Calu3 (cell line): ENCODE data around the gene STOX2. TPM values are rescaled to one million over a fixed set of nuclear protein-coding genes. Genes with fewer than 3 reads are reported as not detected.
A peak's percentile ranks its signal among the peaks of the same experiment; 100 is the strongest.

Experiments
- BruUV-seq: library from RNA; stranded (reverse); fragments of 400-500 nt; replicated peaks from 2 replicates; lab custom pipeline; 2021; lab: Mats Ljungman, UMichigan
- CTCF ChIA-PET: fragments of 300-600 bp; sonication (Branson Sonifier 250); formaldehyde crosslinking; loops from one replicate; lab custom pipeline; 2022; ENCODE audit warnings: antibody characterized with exemption; lab: Charles Lee
- DNase-seq: peaks from one replicate; pipeline ENCODE4 v3.0.0; 2022
- H3K27ac Mint-ChIP-seq: one replicate; pipeline ENCODE4 v1.8.0; 2022; ENCODE audit warnings: mixed read lengths; ENCODE audit not compliant: unreplicated experiment
- H3K27me3 Mint-ChIP-seq: one replicate; pipeline ENCODE4 v1.8.0; 2022; ENCODE audit warnings: mixed read lengths; ENCODE audit not compliant: unreplicated experiment
- H3K36me3 Mint-ChIP-seq: one replicate; pipeline ENCODE4 v1.8.0; 2022; ENCODE audit warnings: mild to moderate bottlenecking, moderate library complexity, mixed read lengths; ENCODE audit not compliant: insufficient read depth, unreplicated experiment
- H3K4me1 Mint-ChIP-seq: one replicate; pipeline ENCODE4 v1.8.0; 2022; ENCODE audit warnings: mild to moderate bottlenecking, low read depth, mixed read lengths; ENCODE audit not compliant: unreplicated experiment
- H3K4me3 Mint-ChIP-seq: one replicate; pipeline ENCODE4 v1.8.0; 2022; ENCODE audit warnings: mild to moderate bottlenecking, low read depth, moderate library complexity, mixed read lengths; ENCODE audit not compliant: unreplicated experiment
- H3K9me3 Mint-ChIP-seq: one replicate; pipeline ENCODE4 v1.8.0; 2022; ENCODE audit warnings: low read depth, mixed read lengths; ENCODE audit not compliant: unreplicated experiment
- intact Hi-C: fragments of 100-400 bp; cut with micrococcal nuclease; formaldehyde crosslinking; loops from one replicate; pipeline ENCODE4 v1.10.0; 2022; ENCODE audit not compliant: unreplicated experiment
- total RNA-seq: library from RNA; stranded (reverse); gene quantifications from 2 replicates; pipeline ENCODE4 v1.2.3, GENCODE V29; 2022
- TF ChIP-seq, protein P1 (sequence below): fragments of 200-600 bp; IDR thresholded peaks from one replicate; pipeline ENCODE4 v1.8.0; 2022; ENCODE audit warnings: antibody characterized with exemption; ENCODE audit not compliant: unreplicated experiment

STOX2 gene
- total RNA-seq, 1 experiment from 2014 or later = 10.0 TPM

DNA sequence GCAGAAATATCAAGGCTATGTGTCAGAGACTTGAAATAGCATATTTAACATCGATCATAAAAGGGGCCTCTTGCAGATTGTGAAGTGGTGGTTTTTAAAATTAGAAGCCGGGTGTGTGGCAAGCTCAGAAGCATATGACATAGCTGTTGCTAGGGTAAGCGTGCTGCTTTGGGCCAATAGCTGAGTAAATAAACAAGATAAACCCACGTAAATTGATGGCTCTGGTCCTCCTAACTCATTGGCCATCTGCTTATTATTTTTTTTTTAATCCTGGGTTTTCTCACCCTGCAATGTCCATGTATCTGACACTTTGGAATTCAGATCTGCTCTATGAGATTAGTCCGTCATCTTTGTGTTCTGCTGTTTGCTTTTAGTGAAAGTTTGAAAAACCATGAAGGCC, 32.6 kb upstream of the STOX2 start:
- no peak overlapping the region for H3K27ac Mint-ChIP-seq
- CTCF ChIA-PET = no interaction called here

DNA sequence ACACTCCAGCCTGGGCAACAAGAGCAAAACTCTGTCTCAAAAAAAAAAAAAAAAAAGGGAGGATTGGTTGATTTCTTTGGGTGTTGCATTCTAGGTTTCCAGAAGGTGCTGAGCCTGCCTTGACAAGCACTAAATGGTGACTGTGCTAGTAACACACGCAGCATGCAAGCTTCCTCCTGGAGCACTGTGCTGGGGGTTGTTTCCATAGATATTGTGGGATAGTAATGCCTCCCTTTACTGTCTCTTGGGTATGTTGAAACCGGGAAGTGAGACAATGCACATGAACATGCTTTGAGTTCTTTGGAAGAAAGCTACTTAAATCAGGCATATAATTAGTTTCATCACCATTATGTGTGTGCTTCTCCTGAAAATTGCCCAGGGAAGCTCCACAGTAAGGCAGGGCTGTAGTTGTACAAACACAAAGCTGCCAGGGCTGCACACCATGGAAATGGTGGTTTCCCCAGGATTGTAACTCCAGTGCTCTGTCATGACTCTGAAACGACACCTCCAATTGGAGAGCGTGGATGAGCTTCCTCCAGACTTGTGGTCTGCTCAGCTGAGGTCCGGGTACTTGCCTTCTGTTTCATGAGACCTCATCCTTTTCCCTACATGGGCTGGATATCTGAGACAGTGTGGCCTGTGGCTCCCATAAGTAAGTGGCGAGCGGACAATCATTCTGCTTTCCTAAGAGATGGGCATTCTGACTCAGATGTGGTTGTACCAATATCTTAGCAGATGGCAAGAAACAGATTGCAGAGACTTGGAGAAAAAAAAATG, 31.5 kb upstream of the STOX2 start:
- intact Hi-C loops = no loop called here
- H3K4me1 Mint-ChIP-seq = peaks cover 13% of the 10 kb centered on the region
- H3K36me3 Mint-ChIP-seq = peaks cover 6% of the 10 kb centered on the region
- CTCF ChIA-PET = no interaction called here
- H3K27ac Mint-ChIP-seq = no peak overlapping the region
- H3K4me3 Mint-ChIP-seq = no peak overlapping the region
- DNase-seq = no peak
- TF ChIP-seq, protein P1, sequence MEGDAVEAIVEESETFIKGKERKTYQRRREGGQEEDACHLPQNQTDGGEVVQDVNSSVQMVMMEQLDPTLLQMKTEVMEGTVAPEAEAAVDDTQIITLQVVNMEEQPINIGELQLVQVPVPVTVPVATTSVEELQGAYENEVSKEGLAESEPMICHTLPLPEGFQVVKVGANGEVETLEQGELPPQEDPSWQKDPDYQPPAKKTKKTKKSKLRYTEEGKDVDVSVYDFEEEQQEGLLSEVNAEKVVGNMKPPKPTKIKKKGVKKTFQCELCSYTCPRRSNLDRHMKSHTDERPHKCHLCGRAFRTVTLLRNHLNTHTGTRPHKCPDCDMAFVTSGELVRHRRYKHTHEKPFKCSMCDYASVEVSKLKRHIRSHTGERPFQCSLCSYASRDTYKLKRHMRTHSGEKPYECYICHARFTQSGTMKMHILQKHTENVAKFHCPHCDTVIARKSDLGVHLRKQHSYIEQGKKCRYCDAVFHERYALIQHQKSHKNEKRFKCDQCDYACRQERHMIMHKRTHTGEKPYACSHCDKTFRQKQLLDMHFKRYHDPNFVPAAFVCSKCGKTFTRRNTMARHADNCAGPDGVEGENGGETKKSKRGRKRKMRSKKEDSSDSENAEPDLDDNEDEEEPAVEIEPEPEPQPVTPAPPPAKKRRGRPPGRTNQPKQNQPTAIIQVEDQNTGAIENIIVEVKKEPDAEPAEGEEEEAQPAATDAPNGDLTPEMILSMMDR = no peak
- H3K9me3 Mint-ChIP-seq = no peaks in the 10 kb centered on the region
- no TSS peak for BruUV-seq
- no peaks in the 10 kb centered on the region for H3K27me3 Mint-ChIP-seq

More for the DNA sequence above, 32.6 kb upstream of the STOX2 start:
- TF ChIP-seq, protein P1 = no peak
- intact Hi-C loops = no loop called here
- Mint-ChIP-seq H3K4me3 (no peak overlapping the region), H3K27me3 (no peaks in the 10 kb centered on the region), H3K4me1 (peaks cover 13% of the 10 kb centered on the region), H3K36me3 (peaks cover 6% of the 10 kb centered on the region), H3K9me3 (no peaks in the 10 kb centered on the region)
- BruUV-seq = no TSS peak
- no peak for DNase-seq

DNA sequence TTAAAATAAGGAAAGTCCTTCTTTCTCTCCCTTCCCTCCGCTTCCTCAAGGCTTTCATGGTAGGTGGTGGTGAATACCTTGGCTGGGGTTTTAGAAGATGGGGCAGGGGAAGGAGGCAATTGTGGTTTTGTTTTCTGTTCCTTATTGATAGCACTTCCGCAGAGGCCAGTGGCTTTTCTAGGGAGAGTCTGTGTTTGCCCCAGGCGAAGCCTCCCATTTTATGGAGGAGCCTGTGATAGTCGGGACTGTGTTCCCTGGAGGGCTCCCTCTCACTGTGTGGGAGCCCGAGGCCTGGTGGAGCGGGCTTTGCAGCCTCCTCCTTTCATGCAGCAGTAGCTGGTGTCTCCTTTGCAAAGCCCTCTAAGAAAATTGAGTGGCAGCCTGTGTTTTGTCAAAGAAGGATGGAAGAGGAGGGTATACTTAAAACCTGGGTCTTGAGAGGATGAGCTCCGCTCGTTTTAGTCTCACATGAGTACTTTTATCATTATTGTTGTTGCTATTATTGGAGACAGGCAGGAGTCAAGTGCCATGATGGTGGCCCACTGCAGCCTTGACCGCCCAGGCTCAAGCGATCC, 29.8 kb upstream of the STOX2 start:
- DNase-seq = no peak
- CTCF ChIA-PET = interaction anchor here (0.7 kb wide), 1 partner anchor 89 kb away, joined by 3 read pairs; no protein-coding TSS in a partner anchor
- intact Hi-C loops = no loop called here
- H3K27me3 Mint-ChIP-seq = no peaks in the 10 kb centered on the region
- H3K4me1 Mint-ChIP-seq = peaks cover 13% of the 10 kb centered on the region
- H3K9me3 Mint-ChIP-seq = no peaks in the 10 kb centered on the region
- BruUV-seq = no TSS peak
- TF ChIP-seq, protein P1 = no peak
- peaks cover 6% of the 10 kb centered on the region for H3K36me3 Mint-ChIP-seq
- H3K4me3 Mint-ChIP-seq = no peak overlapping the region
- no peak overlapping the region for H3K27ac Mint-ChIP-seq

DNA sequence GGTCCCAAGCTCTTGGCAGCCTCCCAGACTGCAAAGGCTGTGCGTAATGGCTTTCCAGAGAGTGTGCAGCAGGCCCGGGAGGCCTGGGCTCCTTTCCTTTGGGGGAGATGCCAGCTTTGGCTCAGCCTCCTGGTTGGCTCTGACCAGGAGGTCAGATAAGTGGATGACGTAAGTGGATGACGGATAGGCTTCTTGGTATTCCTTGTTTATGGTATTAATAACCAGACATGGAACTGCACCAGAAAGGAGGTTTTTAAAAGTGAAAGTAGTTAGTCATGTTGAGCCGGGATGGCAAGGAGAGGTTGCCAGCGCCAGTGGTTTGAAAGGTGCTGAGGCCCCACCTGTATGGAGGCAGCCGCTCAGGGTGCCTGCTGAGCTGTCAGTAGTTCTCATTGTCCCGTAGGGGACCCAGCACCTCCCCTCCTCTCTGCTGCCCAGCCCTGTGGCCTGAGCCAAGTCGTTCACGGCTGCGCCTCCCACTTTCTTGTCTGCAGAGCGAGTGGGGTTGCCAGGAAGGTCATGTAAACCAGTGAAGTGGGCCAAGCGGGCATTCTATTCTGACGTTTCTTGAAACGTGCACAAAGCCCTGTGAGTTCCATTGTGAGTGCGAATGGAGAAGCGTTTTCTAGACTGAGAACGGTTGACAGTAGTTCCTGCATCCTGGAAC, 28.7 kb upstream of the STOX2 start:
- no peaks in the 10 kb centered on the region for H3K27me3 Mint-ChIP-seq
- H3K27ac Mint-ChIP-seq = peak overlapping the region; percentile 15
- peaks cover 13% of the 10 kb centered on the region for H3K4me1 Mint-ChIP-seq
- peak; percentile 54 for DNase-seq
- peaks cover 6% of the 10 kb centered on the region for H3K36me3 Mint-ChIP-seq
- BruUV-seq = no TSS peak
- CTCF ChIA-PET = interaction anchor here (0.7 kb wide), 1 partner anchor 88 kb away, joined by 3 read pairs; no protein-coding TSS in a partner anchor
- peak overlapping the region; percentile 72 for H3K4me3 Mint-ChIP-seq
- intact Hi-C loops = no loop called here
- TF ChIP-seq, protein P1 = no peak
- H3K9me3 Mint-ChIP-seq = no peaks in the 10 kb centered on the region
